ENCODE results near the gene APOBEC4.

GRCh38 chr1:183696981-183697380 is 43.9 kb upstream of the APOBEC4 start:
- no peak for TF ChIP-seq POLR2AphosphoS5 (IDR thresholded peaks at IDR 0.05; ENCODE audit: low read depth, low read length)
- TF ChIP-seq CTCF (IDR thresholded peaks at IDR 0.05 in 2 of 3, conservative IDR thresholded peaks at IDR 0.05 in 1 of 3; ENCODE audit: borderline replicate concordance in 1 of 3, insufficient read depth in 1 of 3, low read depth in 2 of 3, low read length in 2 of 3) = no peak
- no peak for TF ChIP-seq SP1 (IDR thresholded peaks at IDR 0.05; ENCODE audit: low read depth)
- TF ChIP-seq EZH2phosphoT487 (IDR thresholded peaks at IDR 0.05; ENCODE audit: borderline replicate concordance) = no peak
- TF ChIP-seq POLR2A (IDR thresholded peaks at IDR 0.05; ENCODE audit: borderline replicate concordance, extremely low read depth, insufficient read depth, insufficient read length) = no peak
- no peak for TF ChIP-seq JUND (IDR thresholded peaks at IDR 0.05)
- TF ChIP-seq RAD21 (IDR thresholded peaks at IDR 0.05; ENCODE audit: low read depth) = no peak
- no peak for TF ChIP-seq MAX (IDR thresholded peaks at IDR 0.05)
- TF ChIP-seq REST (IDR thresholded peaks at IDR 0.05; ENCODE audit: low read depth) = no peak
- no peak for TF ChIP-seq EZH2 (IDR thresholded peaks at IDR 0.05)
- TF ChIP-seq FOSL1 (IDR thresholded peaks at IDR 0.05; ENCODE audit: low read depth) = no peak
- TF ChIP-seq ZNF274 (IDR thresholded peaks at IDR 0.05; ENCODE audit: low read depth, low read length) = no peak
- TF ChIP-seq CEBPB (IDR thresholded peaks at IDR 0.05; ENCODE audit: low read depth) = no peak
- TF ChIP-seq TCF7L2 (IDR thresholded peaks at IDR 0.05; ENCODE audit: borderline replicate concordance, extremely low read depth, insufficient read depth, insufficient read length) = no peak
